K562 treated with DMSO at 1 percent for 4 hours (cell line): ENCODE data around the gene DLX4. TPM values are rescaled to one million over a fixed set of nuclear protein-coding genes. Genes with fewer than 3 reads are reported as not detected.

Experiments
- total RNA-seq: library from RNA; unstranded; fragments of 300-600 nt; gene quantifications from 2 replicates; pipeline ENCODE4 v1.2.3, GENCODE V29; 2022; ENCODE audit not compliant: insufficient read depth

The DLX4 gene, protein sequence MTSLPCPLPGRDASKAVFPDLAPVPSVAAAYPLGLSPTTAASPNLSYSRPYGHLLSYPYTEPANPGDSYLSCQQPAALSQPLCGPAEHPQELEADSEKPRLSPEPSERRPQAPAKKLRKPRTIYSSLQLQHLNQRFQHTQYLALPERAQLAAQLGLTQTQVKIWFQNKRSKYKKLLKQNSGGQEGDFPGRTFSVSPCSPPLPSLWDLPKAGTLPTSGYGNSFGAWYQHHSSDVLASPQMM
- total RNA-seq = 4.7 and 8.6 TPM in 2 replicates

DNA sequence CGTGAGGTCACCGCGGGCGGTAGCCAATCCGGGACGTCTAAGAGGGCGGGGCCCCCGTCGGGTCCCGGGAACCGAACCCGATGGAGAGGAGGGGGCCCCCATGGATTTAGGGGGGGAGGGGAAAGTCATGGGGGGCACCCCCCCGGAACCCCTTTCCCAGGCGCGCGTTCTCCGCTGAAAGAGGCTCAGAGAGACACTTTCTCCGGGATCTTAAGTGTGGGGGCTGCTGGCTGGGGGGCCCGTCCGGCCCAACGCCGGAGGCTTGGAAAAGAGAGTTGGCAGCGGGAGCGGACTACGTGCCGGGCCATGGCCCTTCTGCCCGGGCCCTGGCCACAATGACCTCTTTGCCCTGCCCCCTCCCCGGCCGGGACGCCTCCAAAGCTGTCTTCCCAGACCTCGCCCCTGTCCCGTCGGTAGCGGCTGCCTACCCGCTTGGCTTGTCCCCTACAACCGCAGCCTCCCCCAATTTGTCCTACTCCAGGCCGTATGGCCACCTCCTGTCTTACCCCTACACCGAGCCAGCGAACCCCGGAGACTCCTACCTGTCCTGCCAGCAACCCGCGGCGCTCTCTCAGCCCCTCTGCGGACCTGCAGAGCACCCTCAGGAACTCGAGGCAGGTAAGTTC is at the start of gene DLX4:
DLX4 (plus strand) TSS at position 57 of the 626 bp plus-strand sequence; CDS start at position 336, 279 bp downstream.

DNA sequence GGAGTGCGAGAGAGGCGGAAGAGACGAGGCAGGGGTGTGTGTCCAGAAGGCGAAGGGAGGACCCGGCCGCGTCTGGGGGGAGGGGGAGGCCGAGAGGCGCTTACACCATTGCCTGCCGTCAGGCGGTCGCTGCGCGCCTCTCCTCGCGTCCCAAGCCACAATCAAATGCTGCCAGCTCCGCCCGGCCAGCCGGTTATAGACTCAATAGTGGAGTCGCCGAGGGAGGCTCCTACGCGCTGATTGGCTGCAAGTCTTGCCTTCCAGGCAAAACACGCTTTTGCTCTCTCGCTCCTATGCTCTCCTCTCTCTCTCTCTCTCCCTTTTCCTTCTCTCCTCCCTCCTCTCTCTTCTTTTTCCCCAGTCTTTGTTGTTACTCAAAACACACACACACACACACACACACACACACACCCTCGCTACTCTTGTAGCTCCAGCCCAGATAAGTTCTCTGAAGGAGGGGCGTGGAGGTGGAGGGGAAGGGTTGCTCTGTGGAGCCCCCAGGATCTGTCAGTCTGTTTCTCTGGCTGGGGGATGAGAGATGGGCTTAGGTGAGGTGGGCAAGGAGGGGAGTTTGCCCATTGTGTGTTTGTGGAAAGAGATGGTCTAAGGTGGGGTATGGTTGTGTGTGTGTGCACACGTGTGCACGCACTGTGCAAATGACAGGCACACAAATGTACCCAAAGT is 26.2 kb downstream of the DLX4 start, which contains the start of gene DLX3:
DLX3 (minus strand) TSS at position 170 of the 684 bp plus-strand sequence. CDS start 226 bp downstream, outside the sequence.

Other genes starting within 250 kb of the DLX4 start
- gene FAM117A, start 205.1 kb upstream of the DLX4 start, total RNA-seq = 64.9 and 80.0 TPM in 2 replicates
- gene KAT7, start 180.5 kb upstream of the DLX4 start, total RNA-seq = 10.2 and 15.3 TPM in 2 replicates
- not detected in 2 replicates for gene TAC4, start 121.1 kb upstream of the DLX4 start, total RNA-seq
- not detected in 2 replicates for gene DLX3, start 26.0 kb downstream of the DLX4 start, total RNA-seq
- gene ITGA3, start 86.9 kb downstream of the DLX4 start, total RNA-seq = 2.7 TPM in 1 of 2 replicates, not detected in the other
- 2.1 TPM in 1 of 2 replicates, not detected in the other for gene PDK2, start 126.2 kb downstream of the DLX4 start, total RNA-seq
- gene SAMD14, start 161.0 kb downstream of the DLX4 start, total RNA-seq = 0.29 TPM in 1 of 2 replicates, not detected in the other
- gene PPP1R9B, start 181.5 kb downstream of the DLX4 start, total RNA-seq = 21.4 and 26.4 TPM in 2 replicates
- gene SGCA, start 196.8 kb downstream of the DLX4 start, total RNA-seq = not detected in 2 replicates
- 0.63 and 0.67 TPM in 2 replicates for gene COL1A1, start 232.4 kb downstream of the DLX4 start, total RNA-seq